Natural killer cell (primary cell): ENCODE results near the gene PLOD1. TPM values are rescaled to one million over a fixed set of nuclear protein-coding genes. Genes with fewer than 3 reads are reported as not detected.

Experiments
- ATAC-seq, 3 donors: fragments of 150-1000 bp in 2 of 3; fragments of 200-7000 bp in 1 of 3; cut with Tn5 transposase; 1 replicate in 1 of 3; 2 replicates in 2 of 3; pipeline ENCODE4 v1.10.0; 2021; ENCODE audit warnings: mild to moderate bottlenecking in 2 of 3, moderate library complexity in 2 of 3
- DNase-seq, 2 donors: peaks; one replicate each; pipeline versions ENCODE4 v3.0.0 to v3.0.0-alpha.2; 2013 to 2021; ENCODE audit warnings: mixed read lengths in 1 of 2
- H3K27ac ChIP-seq: one replicate; pipeline ENCODE4 v1.5.1; 2013; ENCODE audit warnings: mild to moderate bottlenecking, low read length
- H3K27me3 ChIP-seq: one replicate; pipeline ENCODE4 v1.6.1; 2013; ENCODE audit warnings: low read length; ENCODE audit not compliant: control insufficient read depth, insufficient read depth
- H3K36me3 ChIP-seq: one replicate; pipeline ENCODE4 v1.6.1; 2013; ENCODE audit warnings: low read length; ENCODE audit not compliant: control insufficient read depth, insufficient read depth
- H3K4me1 ChIP-seq: one replicate; pipeline ENCODE4 v1.6.1; 2013; ENCODE audit warnings: low read length; ENCODE audit not compliant: control insufficient read depth, insufficient read depth
- H3K4me3 ChIP-seq: one replicate; pipeline ENCODE4 v1.5.1; 2013; ENCODE audit warnings: low read length
- H3K9me3 ChIP-seq: one replicate; pipeline ENCODE4 v1.6.1; 2013; ENCODE audit warnings: low read length; ENCODE audit not compliant: control insufficient read depth, insufficient read depth
- H3K27ac Mint-ChIP-seq, 2 donors: one replicate each; pipeline ENCODE4 v1.8.0; 2022; ENCODE audit warnings: mild to moderate bottlenecking in 2 of 2, mixed read lengths in 2 of 2, moderate library complexity in 1 of 2
- H3K27me3 Mint-ChIP-seq, 2 donors: one replicate each; pipeline ENCODE4 v1.8.0; 2022; ENCODE audit warnings: low read depth in 2 of 2, mixed read lengths in 2 of 2
- H3K36me3 Mint-ChIP-seq: one replicate; pipeline ENCODE4 v1.8.0; 2022; ENCODE audit warnings: mixed read lengths
- H3K4me1 Mint-ChIP-seq, 2 donors: one replicate each; pipeline ENCODE4 v1.8.0; 2022; ENCODE audit warnings: mixed read lengths in 2 of 2
- H3K4me3 Mint-ChIP-seq: one replicate; pipeline ENCODE4 v1.8.0; 2022; ENCODE audit warnings: mild to moderate bottlenecking, moderate library complexity, mixed read lengths
- H3K9me3 Mint-ChIP-seq, 2 donors: one replicate each; pipeline ENCODE4 v1.8.0; 2022; ENCODE audit warnings: mixed read lengths in 2 of 2
- WGBS: methylation state at CpG from one replicate; pipeline ENCODE4 v1.1.7; 2013; ENCODE audit warnings: missing lambda C conversion rate; ENCODE audit not compliant: insufficient coverage; 5-methylcytosine and 5-hydroxymethylcytosine counted together
- intact Hi-C: fragments of 100-400 bp; cut with micrococcal nuclease; formaldehyde crosslinking; loops from one replicate; pipeline ENCODE4 v1.14.2; 2022
- total RNA-seq, 4 donors: library from RNA; stranded (reverse); fragments of 120-200 nt in 1 of 4; gene quantifications; one replicate each; pipeline versions ENCODE4 v1.2.3 to v1.2.4, GENCODE V29; 2013 to 2022
- TF ChIP-seq, protein P1 (sequence below): fragments of 200-600 bp; IDR thresholded peaks from one replicate; pipeline ENCODE4 v1.8.0; 2022; ENCODE audit warnings: antibody characterized with exemption

Gene PLOD1
- total RNA-seq, 3 donors from 2014 or later (not counting 1 experiment from before 2014, with no cell fraction given) = 69.8 to 80.5 (median 80.4) TPM

DNA sequence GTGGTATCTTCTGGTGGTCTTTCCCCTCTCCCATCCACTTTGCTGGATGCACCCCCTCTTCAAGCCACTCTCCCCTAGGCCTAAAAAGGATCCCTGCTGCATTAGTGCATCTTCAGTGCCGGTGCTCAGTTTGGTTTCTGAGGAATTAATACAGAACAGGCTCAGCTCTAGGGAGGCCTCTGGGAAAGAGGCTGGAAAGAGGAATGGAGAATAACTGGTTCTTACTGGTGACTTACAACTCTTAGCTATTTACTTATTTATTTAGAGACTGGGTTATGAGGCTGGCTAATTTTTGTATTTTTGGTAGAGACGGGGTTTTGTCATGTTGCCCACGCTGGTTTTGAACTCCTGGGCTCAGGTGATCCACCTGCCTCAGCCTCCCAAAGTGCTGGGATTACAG is 64.7 kb downstream of the PLOD1 start:
- no peak overlapping the region for H3K4me3 ChIP-seq
- no peak overlapping the region for H3K27ac ChIP-seq
- Mint-ChIP-seq H3K9me3 (no peaks in the 10 kb centered on the region), H3K4me1 (no peaks in the 10 kb centered on the region), H3K36me3 (peaks cover 16% of the 10 kb centered on the region), H3K27ac (no peak overlapping the region), H3K4me3 (no peak overlapping the region), H3K27me3 (no peaks in the 10 kb centered on the region)
- no peaks in the 10 kb centered on the region for H3K4me1 ChIP-seq
- no peaks in the 10 kb centered on the region for H3K9me3 ChIP-seq
- peaks cover 64% of the 10 kb centered on the region for H3K36me3 ChIP-seq
- intact Hi-C loops = no loop called here
- DNase-seq (no peak), ATAC-seq (no peak)
- 82% methylated on average over 3 of the region's 3 CpGs for WGBS
- H3K27me3 ChIP-seq = no peaks in the 10 kb centered on the region
- TF ChIP-seq, protein P1, sequence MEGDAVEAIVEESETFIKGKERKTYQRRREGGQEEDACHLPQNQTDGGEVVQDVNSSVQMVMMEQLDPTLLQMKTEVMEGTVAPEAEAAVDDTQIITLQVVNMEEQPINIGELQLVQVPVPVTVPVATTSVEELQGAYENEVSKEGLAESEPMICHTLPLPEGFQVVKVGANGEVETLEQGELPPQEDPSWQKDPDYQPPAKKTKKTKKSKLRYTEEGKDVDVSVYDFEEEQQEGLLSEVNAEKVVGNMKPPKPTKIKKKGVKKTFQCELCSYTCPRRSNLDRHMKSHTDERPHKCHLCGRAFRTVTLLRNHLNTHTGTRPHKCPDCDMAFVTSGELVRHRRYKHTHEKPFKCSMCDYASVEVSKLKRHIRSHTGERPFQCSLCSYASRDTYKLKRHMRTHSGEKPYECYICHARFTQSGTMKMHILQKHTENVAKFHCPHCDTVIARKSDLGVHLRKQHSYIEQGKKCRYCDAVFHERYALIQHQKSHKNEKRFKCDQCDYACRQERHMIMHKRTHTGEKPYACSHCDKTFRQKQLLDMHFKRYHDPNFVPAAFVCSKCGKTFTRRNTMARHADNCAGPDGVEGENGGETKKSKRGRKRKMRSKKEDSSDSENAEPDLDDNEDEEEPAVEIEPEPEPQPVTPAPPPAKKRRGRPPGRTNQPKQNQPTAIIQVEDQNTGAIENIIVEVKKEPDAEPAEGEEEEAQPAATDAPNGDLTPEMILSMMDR = no peak

DNA sequence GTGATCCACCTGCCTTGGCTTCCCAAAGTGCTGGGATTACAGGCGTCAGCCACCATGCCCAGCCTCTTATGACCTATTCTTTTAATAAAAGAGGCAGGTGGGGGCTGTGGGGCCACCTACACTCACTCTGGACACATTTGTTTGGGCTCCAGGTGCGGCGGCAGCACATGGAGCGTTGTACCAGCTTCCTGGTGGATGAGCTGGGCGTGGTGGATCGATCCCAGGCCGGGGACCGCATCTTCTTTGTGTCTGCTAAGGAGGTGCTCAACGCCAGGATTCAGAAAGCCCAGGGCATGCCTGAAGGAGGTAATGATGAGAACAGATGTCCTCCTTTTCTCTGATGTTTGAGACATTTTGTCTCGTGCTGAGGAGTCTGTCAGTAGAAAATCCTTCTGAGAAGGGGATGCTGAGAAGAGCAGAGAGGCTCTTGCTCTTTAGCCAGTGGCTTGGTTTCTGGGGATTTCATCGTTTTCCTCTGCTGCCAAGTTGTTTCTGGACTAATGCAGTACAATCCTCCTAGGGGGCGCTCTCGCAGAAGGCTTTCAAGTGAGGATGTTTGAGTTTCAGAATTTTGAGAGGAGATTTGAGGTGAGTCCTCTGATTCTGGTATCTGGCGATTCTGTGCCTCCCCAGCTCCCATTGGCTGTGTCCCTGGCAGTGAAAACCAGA is 66.9 kb downstream of the PLOD1 start:
- WGBS = 85% methylated on average over 14 of the region's 14 CpGs
- Mint-ChIP-seq H3K4me1 (no peaks in the 10 kb centered on the region), H3K4me3 (no peak overlapping the region), H3K27me3 (no peaks in the 10 kb centered on the region), H3K36me3 (peaks cover 16% of the 10 kb centered on the region), H3K9me3 (no peaks in the 10 kb centered on the region), H3K27ac (no peak overlapping the region)
- Histone ChIP-seq H3K27me3 (no peaks in the 10 kb centered on the region), H3K9me3 (no peaks in the 10 kb centered on the region), H3K27ac (no peak overlapping the region), H3K4me3 (no peak overlapping the region), H3K36me3 (peaks cover 69% of the 10 kb centered on the region), H3K4me1 (no peaks in the 10 kb centered on the region)
- peak in 1 of 2 donors; percentile 59 for DNase-seq
- ATAC-seq = no peak
- intact Hi-C loops = no loop called here
- TF ChIP-seq, protein P1 = peak; percentile 30

DNA sequence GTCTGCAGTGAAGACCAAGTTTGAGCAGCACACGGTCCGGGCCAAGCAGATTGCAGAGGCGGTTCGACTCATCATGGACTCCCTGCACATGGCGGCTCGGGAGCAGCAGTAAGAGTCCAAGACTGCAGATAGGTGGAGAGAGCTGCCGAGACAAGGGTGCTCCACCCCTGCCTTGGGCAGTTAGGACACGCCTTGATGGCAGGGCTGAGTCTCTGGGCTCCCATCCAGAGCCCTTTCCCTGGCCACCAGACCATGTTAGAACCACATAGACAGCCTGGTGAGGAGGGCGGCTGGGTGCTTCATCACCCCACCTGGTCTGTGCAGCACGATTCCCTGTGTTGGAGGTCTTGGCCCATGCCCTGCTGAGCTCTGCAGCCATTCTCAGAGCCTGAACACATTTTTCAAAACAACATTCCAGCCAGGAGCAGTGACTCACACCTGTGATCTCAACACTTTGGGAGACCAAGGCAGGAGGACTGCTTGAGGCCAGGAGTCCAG is 67.5 kb downstream of the PLOD1 start:
- no peak overlapping the region for H3K4me3 Mint-ChIP-seq
- 98% methylated on average over 10 of the region's 10 CpGs for WGBS
- H3K4me3 ChIP-seq = no peak overlapping the region
- H3K36me3 ChIP-seq = peaks cover 71% of the 10 kb centered on the region
- DNase-seq = no peak
- H3K27me3 Mint-ChIP-seq = no peaks in the 10 kb centered on the region
- intact Hi-C loops = no loop called here
- no peak overlapping the region for H3K27ac Mint-ChIP-seq
- TF ChIP-seq, protein P1 = no peak
- no peaks in the 10 kb centered on the region for H3K27me3 ChIP-seq
- no peak for ATAC-seq
- no peak overlapping the region for H3K27ac ChIP-seq
- H3K36me3 Mint-ChIP-seq = peaks cover 16% of the 10 kb centered on the region
- H3K4me1 ChIP-seq = no peaks in the 10 kb centered on the region
- no peaks in the 10 kb centered on the region for H3K4me1 Mint-ChIP-seq
- H3K9me3 ChIP-seq = no peaks in the 10 kb centered on the region
- no peaks in the 10 kb centered on the region for H3K9me3 Mint-ChIP-seq

DNA sequence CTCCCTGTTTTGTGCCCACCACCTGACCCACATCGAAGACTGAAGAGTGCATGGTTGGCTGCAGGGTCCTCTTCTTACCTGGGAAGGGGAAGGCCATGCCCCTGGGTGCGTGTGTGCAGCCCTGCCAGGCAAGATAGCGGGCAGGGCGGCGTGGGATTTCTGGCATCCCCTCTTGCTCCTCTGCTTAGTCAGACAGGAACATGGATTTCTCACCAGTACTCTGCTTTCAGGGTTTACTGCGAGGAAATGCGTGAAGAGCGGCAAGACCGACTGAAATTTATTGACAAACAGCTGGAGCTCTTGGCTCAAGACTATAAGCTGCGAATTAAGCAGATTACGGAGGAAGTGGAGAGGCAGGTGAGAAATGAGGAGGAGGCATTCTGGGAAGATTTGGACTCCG is 69.2 kb downstream of the PLOD1 start:
- H3K36me3 Mint-ChIP-seq = peaks cover 22% of the 10 kb centered on the region
- no peaks in the 10 kb centered on the region for H3K27me3 Mint-ChIP-seq
- 95% methylated on average over 12 of the region's 12 CpGs for WGBS
- no peak overlapping the region for H3K27ac Mint-ChIP-seq
- H3K4me3 Mint-ChIP-seq = no peak overlapping the region
- H3K4me1 Mint-ChIP-seq = no peaks in the 10 kb centered on the region
- intact Hi-C loops = no loop called here
- ATAC-seq (no peak), DNase-seq (no peak)
- H3K27me3 ChIP-seq = no peaks in the 10 kb centered on the region
- TF ChIP-seq, protein P1 = no peak
- no peaks in the 10 kb centered on the region for H3K4me1 ChIP-seq
- no peaks in the 10 kb centered on the region for H3K9me3 Mint-ChIP-seq
- H3K36me3 ChIP-seq = peaks cover 67% of the 10 kb centered on the region
- H3K4me3 ChIP-seq = no peak overlapping the region
- no peaks in the 10 kb centered on the region for H3K9me3 ChIP-seq
- H3K27ac ChIP-seq = no peak overlapping the region
